Activated naive CD4-positive, alpha-beta T cell treated with Interleukin-2 at 50 U/mL for 16 hours (primary cell): ENCODE data around the gene DMD.
"Not testable (repeated sequence)": the region's sequence is repeated elsewhere in the genome, so short reads cannot be mapped to it uniquely, and the experiment has no call there.

ENCODE experiments used
- DNase-seq: peaks from one replicate; pipeline ENCODE4 v3.0.0-alpha.2; 2020

DMD gene

GRCh38 chrX:31934842-31935370, 1276.4 kb downstream of the DMD start:
- no peak for DNase-seq

GRCh38 chrX:31934015-31934414, 1277.3 kb downstream of the DMD start:
- DNase-seq = no peak

GRCh38 chrX:31932769-31933168, 1278.6 kb downstream of the DMD start:
- DNase-seq = no peak

DNA sequence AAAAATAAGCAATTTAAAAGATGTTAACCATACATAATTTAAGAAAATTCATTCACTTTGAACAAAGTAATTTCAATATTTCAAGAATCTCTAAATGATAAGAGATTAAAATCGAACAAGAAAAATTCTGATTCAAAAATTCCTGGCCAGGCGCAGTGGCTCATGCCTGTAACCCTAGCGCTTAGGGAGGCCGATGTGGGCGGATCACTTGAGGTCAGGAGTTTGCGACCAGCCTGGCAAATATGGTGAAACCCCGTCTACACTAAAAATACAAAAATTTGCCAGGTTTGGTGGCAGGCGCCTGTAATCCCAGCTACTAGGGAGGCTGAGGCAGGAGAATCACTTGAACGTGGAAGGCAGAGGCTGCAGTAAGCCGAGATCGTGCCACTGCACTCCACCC, 1279.0 kb downstream of the DMD start:
- DNase-seq = not testable (repeated sequence)

DNA sequence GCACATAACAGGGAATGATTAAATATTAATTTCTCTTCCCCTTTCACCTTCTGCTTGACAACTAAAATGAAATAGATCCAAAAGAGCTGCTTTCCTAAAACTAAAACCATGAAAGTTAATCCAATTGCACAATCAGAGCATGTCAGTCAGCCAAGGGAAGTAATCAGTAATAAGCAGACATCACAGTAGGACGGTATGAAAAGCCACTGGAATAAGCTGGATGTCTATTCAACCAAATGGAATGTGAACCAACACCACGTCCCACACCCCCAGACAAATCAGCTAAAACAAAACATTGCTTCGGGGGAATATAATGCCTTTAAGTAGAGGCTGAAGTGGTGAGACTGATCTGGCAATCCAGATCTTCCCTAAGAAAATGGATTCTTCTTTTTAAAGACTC, 1280.1 kb downstream of the DMD start:
- no peak for DNase-seq

DNA sequence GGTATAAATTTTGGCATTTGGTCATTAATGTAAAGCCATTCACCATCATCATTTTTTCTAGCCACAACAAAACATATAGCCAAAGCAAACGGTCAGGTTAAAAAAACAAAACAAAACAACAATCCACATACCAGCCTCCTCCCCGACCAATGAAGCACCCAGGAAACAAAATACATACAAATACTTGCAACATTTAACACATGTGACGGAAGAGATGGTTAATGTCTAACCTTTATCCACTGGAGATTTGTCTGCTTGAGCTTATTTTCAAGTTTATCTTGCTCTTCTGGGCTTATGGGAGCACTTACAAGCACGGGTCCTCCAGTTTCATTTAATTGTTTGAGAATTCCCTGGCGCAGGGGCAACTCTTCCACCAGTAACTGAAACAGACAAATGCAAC, 1282.0 kb downstream of the DMD start:
- no peak for DNase-seq

- no peak for DNase-seq
These were observed 1290.1 kb downstream of the DMD start for GRCh38 chrX:31921236-31921635.

GRCh38 chrX:31909850-31910572, 1301.3 kb downstream of the DMD start:
- DNase-seq = no peak

DNA sequence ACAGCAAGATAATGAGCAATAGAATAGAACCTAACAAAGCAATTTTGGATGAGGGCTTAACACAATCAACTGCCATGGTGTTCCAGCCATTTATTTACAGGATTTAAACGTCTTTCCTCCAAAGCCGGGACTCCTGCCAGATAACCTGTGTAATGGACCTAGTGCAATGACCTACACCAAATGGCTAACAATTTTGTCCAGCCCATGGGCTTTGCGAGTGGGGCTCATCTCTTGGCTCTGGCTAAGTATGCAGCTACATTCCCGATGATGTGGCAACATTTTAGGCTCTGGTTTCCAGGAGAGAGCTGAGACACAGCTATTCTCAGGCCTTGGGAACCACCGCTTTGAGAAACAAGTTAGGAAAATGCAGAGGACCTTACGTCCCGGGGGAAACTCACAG, 1317.2 kb downstream of the DMD start:
- DNase-seq = no peak

DNA sequence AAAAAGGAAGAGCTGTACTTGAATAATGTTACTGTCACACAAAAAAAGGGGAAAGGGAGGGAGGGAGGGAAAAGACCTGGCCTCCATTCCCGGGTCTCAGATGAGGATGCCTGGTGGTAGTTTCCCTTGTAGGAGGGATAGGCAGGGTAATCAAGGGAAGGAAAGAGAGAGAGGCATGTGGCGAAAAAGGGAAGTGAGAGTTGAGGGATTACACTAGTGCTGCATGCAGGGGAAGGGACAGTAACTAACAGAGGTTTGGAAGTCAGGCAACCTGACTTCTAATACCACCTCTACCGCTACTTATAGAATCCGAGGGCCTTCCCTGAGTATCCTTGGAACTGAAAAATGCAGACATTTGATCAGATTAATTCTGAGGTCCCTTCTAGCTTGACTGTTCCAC, 1317.8 kb downstream of the DMD start:
- DNase-seq = no peak

DNA sequence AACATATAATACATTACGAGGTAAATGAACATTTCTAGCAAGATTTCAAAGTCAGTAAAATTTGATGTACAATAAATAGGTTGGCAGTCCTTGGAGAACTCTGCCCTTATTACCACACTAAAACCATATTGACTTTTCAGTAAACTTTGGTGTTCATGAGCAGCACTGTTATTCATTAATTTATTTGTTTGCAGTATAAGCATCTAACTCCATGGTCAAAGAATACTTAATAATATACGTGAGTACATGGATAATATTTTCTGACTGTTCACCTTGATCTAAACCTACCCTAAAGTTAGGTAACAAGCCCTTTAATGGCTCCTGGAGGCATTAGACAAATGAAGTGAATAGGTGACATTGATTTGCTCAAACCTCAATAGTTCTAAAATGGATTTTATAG, 1322.3 kb downstream of the DMD start:
- DNase-seq = no peak

GRCh38 chrX:31884535-31884934, 1326.8 kb downstream of the DMD start:
- no peak for DNase-seq

DNA sequence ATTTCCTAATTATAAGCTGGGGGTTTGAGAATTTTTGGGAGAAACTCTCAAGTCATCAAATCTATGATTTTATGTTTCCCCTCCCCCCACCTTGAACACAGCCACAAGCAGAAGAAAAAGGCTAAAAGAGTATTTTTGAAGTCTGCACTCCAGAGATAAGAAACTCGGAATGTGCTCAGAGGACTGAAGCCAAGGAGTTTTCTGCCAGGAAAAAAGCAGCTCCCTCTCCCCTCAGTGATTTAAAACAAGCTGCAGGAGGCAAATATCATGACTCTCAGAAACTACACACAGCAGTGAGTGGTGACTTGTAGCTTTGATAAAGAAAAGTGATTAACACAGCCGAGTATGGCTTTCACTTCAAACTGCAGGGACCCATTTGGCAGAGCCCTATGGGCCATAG, 1339.3 kb downstream of the DMD start:
- DNase-seq = no peak

GRCh38 chrX:31870267-31870666, 1341.1 kb downstream of the DMD start:
- no peak for DNase-seq

- no peak for DNase-seq
These were observed 1350.7 kb downstream of the DMD start for GRCh38 chrX:31860686-31861085.

GRCh38 chrX:31858915-31859314, 1352.4 kb downstream of the DMD start:
- no peak for DNase-seq

GRCh38 chrX:31854716-31855115, 1356.6 kb downstream of the DMD start:
- DNase-seq = no peak

- DNase-seq = no peak
These were observed 1359.6 kb downstream of the DMD start for GRCh38 chrX:31851761-31852160.

DNA sequence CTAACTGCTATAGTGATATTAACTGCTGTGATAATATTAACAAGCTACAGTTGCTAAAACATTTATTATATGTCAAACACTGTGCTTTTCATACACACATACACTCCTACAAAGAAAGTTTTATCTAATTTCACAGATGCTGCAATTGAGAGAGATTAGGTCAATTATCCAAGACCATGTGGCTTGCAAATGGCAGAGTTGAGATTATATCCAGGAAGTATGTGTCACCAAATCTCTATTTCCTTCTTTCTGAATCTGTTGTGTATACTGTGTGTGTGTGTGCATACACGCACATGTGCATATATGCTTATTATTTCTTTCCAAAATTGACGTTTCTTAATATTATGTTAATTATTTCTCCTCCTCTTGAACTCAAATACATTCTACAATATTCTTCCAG, 1363.6 kb downstream of the DMD start:
- DNase-seq = no peak

GRCh38 chrX:31845003-31845402, 1366.3 kb downstream of the DMD start:
- DNase-seq = no peak

GRCh38 chrX:31838617-31839016, 1372.7 kb downstream of the DMD start:
- DNase-seq = no peak

- DNase-seq = no peak
These were observed 1373.8 kb downstream of the DMD start for GRCh38 chrX:31837445-31838049.

DNA sequence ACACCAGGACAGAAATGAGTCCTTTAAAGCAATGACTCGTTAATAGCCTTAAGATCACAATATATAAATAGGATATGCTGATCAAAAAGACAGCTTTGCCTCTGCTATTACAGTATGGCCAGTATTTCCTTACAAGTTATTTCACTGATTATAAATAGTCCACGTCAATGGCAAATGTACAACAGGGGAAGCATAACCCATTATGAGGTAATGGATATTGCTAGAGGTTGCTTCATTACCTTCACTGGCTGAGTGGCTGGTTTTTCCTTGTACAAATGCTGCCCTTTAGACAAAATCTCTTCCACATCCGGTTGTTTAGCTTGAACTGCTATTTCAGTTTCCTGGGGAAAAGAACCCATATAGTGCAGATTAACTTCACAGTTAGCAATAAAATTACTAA, 1374.9 kb downstream of the DMD start:
- DNase-seq = no peak

- DNase-seq = no peak
These were observed 1379.1 kb downstream of the DMD start for GRCh38 chrX:31832263-31832662.
